ENCODE data around the gene C12orf57. TPM values are rescaled to one million over a fixed set of nuclear protein-coding genes. Genes with fewer than 3 reads are reported as not detected.
"Not testable (repeated sequence)": the region's sequence is repeated elsewhere in the genome, so short reads cannot be mapped to it uniquely, and the experiment has no call there.

The C12orf57 gene
- total RNA-seq, 1 donor from 2014 or later: 277 TPM

DNA sequence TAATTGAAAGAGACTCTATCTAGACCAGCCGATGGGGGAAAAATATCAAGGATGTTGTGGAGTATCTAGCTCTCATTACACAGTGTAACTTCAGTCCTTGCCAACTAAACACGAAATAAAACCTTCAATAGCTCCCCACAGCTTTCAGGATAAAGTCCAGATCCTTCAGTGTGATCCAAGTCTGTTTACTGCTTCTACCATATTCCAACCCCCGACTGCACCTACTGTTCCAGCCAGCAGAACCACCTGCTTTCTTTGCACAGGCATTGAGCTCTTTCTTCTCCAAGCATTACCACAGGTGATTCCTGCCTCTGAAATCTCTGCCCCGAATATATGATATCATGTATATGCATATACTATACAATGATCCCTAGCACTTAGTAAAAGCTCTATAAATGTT is 41.4 kb upstream of the C12orf57 start:
- no peak for DNase-seq (ENCODE audit: low spot score, unreplicated experiment)
- Mint-ChIP-seq H3K27ac (peak overlapping the region; percentile 25), H3K4me1 (ENCODE audit: low read depth) (peaks cover 9% of the 10 kb centered on the region), H3K4me3 (ENCODE audit: low read depth) (no peak overlapping the region), H3K36me3 (ENCODE audit: insufficient read depth) (no peaks in the 10 kb centered on the region), H3K27me3 (no peaks in the 10 kb centered on the region), H3K9me3 (ENCODE audit: low read depth) (no peaks in the 10 kb centered on the region)
- TF ChIP-seq CTCF (IDR thresholded peaks at IDR 0.05; ENCODE audit: unreplicated experiment): no peak

- Mint-ChIP-seq H3K9me3 (ENCODE audit: low read depth) (no peaks in the 10 kb centered on the region), H3K36me3 (ENCODE audit: insufficient read depth) (no peaks in the 10 kb centered on the region), H3K27ac (no peak overlapping the region), H3K4me3 (ENCODE audit: low read depth) (no peak overlapping the region), H3K27me3 (no peaks in the 10 kb centered on the region), H3K4me1 (ENCODE audit: low read depth) (peaks cover 9% of the 10 kb centered on the region)
- DNase-seq (ENCODE audit: low spot score, unreplicated experiment): no peak
- TF ChIP-seq CTCF (IDR thresholded peaks at IDR 0.05; ENCODE audit: unreplicated experiment): no peak
Measured at GRCh38 chr12:6903722-6904121, 40.1 kb upstream of the C12orf57 start.

DNA sequence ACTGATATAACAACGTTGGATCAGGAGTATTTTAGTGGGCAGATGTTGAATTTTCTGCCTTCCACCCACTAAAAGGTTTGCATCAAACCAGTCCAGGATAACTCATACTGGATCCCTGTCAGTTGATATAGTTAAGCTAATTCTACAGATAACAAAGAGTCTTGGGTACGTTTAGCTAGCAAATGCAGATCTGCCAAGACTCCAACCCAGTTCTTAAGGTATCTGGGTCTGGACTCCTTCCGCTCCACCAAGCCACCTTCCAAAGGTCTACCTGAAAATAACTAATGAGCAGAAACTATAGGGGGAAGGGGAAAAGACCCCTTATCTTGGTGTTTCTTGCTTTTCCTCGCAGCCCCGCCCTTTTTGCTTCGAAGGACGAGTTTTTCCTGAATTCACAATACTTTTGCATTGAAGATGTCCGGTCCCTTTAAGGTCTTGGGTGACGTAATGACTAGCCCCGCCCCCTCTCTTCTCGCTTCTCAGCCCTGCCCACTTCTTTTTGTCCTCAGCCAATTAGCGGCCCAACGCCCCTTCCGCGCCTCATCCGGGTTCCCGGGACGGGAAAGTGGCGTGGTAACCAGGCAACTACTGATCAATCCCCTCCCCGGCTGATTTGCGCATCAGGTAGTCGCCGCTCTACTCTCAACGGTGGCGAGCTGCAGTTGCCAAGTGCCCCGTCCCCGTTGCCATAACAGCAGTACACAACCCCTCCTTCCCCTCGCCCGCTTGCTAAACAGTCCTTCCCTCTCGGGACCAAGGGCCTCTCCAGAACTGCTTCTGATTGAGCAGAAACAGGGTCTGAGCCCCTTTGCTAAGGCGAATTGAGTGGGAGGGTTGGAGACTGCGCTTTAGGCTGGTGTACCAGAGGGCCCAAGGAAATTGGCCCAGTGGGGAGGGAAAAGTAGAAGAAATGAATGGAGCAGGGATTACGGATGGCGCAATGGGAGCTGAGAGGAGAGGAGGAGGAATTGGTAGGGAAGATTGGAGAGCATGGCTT is 39.2 kb upstream of the C12orf57 start, which contains the start of gene LRRC23:
TSS of gene LRRC23 (plus strand) at position 543 of the 997 bp plus-strand sequence. CDS start 812 bp downstream, outside the sequence.
- no peak within 1 kb of the TSS for H3K27ac Mint-ChIP-seq
- no peak for TF ChIP-seq CTCF (IDR thresholded peaks at IDR 0.05; ENCODE audit: unreplicated experiment)
- DNase-seq (ENCODE audit: low spot score, unreplicated experiment): peak; percentile 100
- H3K4me1 Mint-ChIP-seq (ENCODE audit: low read depth): peaks cover 9% of the 10 kb centered on the region
- H3K4me3 Mint-ChIP-seq (ENCODE audit: low read depth): no peak within 1 kb of the TSS
- H3K27me3 Mint-ChIP-seq: no peaks in the 10 kb centered on the region
- H3K36me3 Mint-ChIP-seq (ENCODE audit: insufficient read depth): no peaks in the 10 kb centered on the region
- no peaks in the 10 kb centered on the region for H3K9me3 Mint-ChIP-seq (ENCODE audit: low read depth)

- H3K27ac Mint-ChIP-seq: no peak overlapping the region
- H3K27me3 Mint-ChIP-seq: no peaks in the 10 kb centered on the region
- H3K36me3 Mint-ChIP-seq (ENCODE audit: insufficient read depth): no peaks in the 10 kb centered on the region
- no peak for TF ChIP-seq CTCF (IDR thresholded peaks at IDR 0.05; ENCODE audit: unreplicated experiment)
- no peaks in the 10 kb centered on the region for H3K9me3 Mint-ChIP-seq (ENCODE audit: low read depth)
- H3K4me3 Mint-ChIP-seq (ENCODE audit: low read depth): no peak overlapping the region
- no peak for DNase-seq (ENCODE audit: low spot score, unreplicated experiment)
- H3K4me1 Mint-ChIP-seq (ENCODE audit: low read depth): peaks cover 9% of the 10 kb centered on the region
Measured at GRCh38 chr12:6905414-6906040, 38.3 kb upstream of the C12orf57 start.

DNA sequence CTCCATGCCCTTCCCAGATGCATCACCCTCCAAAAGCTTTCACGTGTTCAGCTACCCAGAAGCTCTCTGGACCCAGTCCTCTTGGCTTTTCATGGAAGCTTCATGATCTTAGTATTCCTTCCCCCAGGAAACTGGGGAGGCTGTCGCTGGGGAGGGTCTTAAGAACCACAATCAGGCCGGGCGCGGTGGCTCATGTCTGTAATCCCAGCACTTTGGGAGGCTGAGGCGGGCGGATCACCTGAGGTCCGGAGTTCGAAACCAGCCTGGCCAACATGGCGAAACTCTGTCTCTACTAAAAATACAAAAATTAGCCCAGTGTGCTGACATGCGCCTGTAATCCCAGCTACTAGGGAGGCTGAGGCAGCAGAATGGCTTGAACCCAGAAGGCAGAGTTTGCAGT is 35.7 kb upstream of the C12orf57 start:
- not testable (repeated sequence) for H3K36me3 Mint-ChIP-seq (ENCODE audit: insufficient read depth); DNase-seq (ENCODE audit: low spot score, unreplicated experiment); H3K4me3 Mint-ChIP-seq (ENCODE audit: low read depth); H3K27ac Mint-ChIP-seq; H3K4me1 Mint-ChIP-seq (ENCODE audit: low read depth); H3K9me3 Mint-ChIP-seq (ENCODE audit: low read depth)
- H3K27me3 Mint-ChIP-seq: peaks cover 14% of the 10 kb centered on the region

Measured in progenitor cell of endocrine pancreas (in vitro differentiated cells).